ENCODE measurements around the gene ABCF2.

Gene ABCF2

DNA sequence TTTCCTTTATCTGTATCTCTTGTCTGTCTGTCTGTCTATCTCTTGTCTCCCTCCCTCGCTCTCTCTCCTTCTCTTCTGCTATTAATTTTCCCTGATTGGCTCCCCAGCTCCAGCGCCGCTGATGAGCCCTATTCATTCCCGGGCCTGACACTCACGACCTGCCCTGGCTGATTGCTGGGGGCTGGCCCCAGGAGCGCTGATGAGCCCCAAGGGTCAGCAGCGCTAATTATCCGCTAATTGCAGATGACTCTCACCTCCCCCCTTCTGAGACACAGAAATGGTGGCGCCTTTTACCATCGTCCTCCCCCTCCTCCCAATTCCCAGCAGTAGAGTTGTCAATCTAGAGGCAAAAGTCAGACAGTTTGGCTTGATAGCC lies 58.2 kb downstream of the ABCF2 start:
- no peak for DNase-seq

DNA sequence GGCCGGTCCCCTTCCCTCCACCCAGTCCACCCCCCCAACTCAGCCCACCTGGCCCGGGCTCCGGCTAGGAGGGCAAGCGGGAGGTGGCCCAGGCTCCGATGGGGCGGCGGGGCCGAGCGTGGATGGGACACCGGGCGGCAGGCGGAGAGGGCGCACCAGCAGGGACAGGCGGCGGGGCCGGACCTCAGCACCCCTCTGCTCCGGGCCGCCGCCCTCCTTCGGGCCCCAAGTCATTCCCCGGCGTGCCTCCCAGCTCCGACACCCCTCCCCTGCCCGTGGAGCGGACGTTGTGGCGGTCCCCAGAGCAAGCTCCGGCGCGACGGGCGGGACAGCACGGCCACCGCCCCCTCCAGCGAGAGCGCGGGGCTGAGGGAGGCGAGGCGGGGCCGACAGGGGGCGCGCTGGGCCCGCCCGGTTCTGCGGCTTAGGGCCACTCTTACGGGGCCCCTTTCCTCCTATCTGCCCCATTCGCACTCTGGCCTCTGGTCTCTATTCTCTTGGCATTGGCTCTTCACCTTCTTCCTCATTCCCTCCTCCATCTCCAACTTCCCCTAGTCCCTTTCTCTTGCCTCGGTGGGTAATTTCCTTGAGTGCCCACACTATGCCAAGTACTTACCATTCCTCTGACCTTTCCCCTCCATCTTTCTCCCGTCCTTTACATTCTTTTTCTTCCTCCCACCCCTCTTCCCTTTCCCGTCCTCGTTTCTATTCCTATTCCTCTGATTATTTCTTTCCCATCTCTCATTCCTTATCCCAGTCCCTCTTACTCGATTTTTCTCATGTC lies 58.8 kb downstream of the ABCF2 start:
- peak; percentile 48 for DNase-seq

DNA sequence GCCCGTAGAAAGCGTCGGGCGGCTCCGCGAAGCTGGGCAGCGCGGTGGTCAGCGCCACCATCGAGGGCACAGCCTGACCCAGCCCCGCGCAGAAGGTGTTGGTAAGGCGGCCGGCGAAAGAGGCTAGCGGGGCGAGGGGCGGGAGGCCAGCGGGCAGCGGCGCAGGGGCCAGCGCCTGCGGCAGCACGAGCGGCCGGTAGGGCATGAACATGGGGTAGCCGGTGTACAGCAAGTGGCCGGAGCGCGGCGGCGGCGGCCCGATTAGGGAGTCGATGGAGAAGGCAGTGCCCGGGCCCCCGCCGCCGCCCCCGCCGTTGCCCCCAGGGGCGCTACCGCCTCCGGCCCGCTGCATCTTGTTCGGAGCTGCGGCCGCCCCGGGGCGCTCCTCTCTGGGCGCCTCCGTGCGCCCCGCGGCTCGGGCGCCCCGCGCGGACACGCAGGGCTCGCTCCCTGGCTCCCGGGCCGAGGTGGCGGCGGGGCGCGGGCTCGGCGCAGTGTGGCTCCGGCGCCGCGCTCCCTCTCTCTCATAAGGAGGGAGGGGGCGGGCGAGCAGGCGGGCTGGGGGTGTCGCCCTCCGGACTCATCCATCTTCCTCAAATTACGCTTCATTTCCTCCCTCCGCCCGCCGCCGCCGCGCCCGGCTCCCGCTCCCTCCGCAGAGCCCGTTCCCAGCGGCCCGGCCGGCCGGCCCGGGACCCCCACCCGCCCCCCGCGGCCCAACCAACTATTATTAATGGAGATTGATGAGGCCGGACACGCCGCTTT lies 59.6 kb downstream of the ABCF2 start, which contains the start of gene GBX1:
Gene GBX1, minus strand, starts transcription at position 498 of the 765 bp plus-strand sequence. Its CDS starts 146 bp downstream, at position 352.
- no peak for DNase-seq

DNA sequence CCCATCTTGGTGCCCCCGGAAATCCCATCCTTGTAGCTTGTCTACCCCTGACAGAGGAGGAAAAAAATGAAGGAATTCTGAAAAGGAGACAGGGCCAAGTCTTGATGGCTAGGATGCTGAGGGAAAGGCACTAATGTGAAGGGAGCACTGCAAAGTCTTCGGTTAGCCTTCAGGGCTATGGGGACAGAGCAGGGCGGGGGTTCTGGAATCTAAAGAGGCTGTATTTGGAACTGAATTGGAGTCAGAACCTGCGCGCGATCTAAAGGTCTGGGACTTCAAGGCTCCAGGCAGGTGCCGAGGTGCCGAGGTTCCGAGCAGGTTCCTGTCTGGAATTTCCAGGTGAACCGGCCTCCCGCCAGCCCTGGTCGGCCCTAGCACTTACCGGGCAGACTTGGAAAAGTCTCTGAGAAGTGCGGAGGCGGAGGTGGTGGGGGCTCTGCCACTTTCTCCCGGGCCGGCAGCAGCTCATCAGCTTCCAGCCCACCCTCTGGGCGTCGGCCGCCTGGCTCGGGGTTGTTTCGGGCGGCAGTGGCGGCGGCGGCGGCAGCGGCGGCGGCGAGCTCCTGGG lies 60.3 kb downstream of the ABCF2 start:
- DNase-seq, result no peak
